Measurements from ENCODE around the gene STIP1. TPM values are rescaled to one million over a fixed set of nuclear protein-coding genes. Genes with fewer than 3 reads are reported as not detected.

STIP1 gene
- total and polyA plus RNA-seq, 2 donors (not counting 1 experiment from before 2014, with no cell fraction given): 49.8 to 78.7 TPM

DNA sequence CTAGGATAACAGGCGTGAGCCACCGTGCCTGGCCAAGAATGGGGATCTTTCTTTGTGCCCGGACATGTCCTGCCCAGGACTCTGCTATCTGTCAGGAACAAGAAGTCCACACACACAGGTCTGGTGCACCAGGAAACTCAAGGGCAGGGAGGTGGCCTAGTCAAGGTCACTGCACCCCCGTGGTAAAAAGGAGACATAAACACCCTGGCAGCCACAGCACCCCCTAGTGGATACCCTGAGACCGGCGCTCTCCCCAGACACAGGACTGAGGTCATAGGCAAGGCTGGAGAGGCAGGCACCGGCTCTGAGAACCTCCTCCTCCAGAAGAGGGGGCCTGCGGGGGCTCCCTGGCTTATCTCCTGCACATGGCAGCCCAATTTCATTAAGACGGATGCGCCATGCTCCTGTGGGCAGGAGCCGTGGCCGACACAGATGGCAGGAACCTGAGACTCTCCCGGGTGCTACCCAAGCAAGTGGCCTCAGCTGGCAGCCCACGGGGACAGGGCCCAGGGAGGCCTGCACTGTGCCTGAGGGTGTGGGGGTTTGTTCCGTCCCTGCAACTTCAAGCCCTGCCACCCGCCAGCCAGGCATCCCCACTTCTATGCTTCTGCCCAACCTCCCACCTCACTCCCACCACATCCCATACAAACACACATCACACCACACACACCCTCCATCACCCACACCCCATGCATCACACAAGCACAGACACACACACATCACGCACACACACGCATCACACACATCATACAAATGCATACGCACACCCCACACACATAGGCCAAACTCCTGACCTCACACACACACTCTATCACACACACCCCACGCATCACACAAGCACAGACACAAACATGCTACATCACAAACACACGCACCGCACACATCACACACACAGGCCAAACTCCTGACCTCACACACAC lies 39.7 kb upstream of the STIP1 start:
- Histone ChIP-seq H3K79me2 (ENCODE audit: control insufficient read depth, insufficient read depth, low read length) (no peaks in the 10 kb centered on the region), H3K9ac (ENCODE audit: low read length) (no peak overlapping the region), H3K4me1 (ENCODE audit: control insufficient read depth in 2 of 2, insufficient read depth in 2 of 2, low read length in 2 of 2) (peaks cover 10 to 18% of the 10 kb centered on the region in 2 donors), H4K20me1 (ENCODE audit: control insufficient read depth, insufficient read depth, low read length, poor library complexity, severe bottlenecking) (no peaks in the 10 kb centered on the region), H3K4me2 (replicated peaks; ENCODE audit: low read depth, low read length, poor library complexity, severe bottlenecking) (no peak overlapping the region), H2AFZ (ENCODE audit: insufficient read depth, low read depth, low read length, poor library complexity, severe bottlenecking) (no peak overlapping the region), H3K36me3 (replicated peaks in 1 of 2; ENCODE audit: control extremely low read depth in 1 of 2, control insufficient read depth in 1 of 2, extremely low read depth in 1 of 2, insufficient read depth in 2 of 2, low read length in 1 of 2) (no peaks in the 10 kb centered on the region), H3K27ac (ENCODE audit: low read length in 2 of 2) (no peak overlapping the region), H3K27me3 (replicated peaks in 1 of 4; ENCODE audit: control extremely low read depth in 1 of 4, control insufficient read depth in 3 of 4, insufficient read depth in 4 of 4, low read length in 3 of 4) (no peaks in the 10 kb centered on the region), H3K9me3 (ENCODE audit: control extremely low read depth in 1 of 3, control insufficient read depth in 2 of 3, insufficient read depth in 1 of 3, low read length in 2 of 3) (no peaks in the 10 kb centered on the region), H3K4me3 (ENCODE audit: control extremely low read depth in 1 of 5, extremely low read depth in 1 of 5, insufficient read depth in 1 of 5, low read depth in 2 of 5, low read length in 4 of 5) (no peak overlapping the region)
- no peaks in the 10 kb centered on the region for H3K27me3 Mint-ChIP-seq
- H3K27ac Mint-ChIP-seq: no peak overlapping the region
- no peak overlapping the region for H3K4me3 Mint-ChIP-seq
- H3K4me1 Mint-ChIP-seq: peaks cover 20% of the 10 kb centered on the region
- DNase-seq (peak; percentile 76), ATAC-seq (ENCODE audit: low read depth) (peak; percentile 64)
- TF ChIP-seq EZH2 (IDR thresholded peaks at IDR 0.05; ENCODE audit: borderline replicate concordance, insufficient read depth, low read depth, low read length, poor library complexity, severe bottlenecking) (no peak), CTCF (IDR thresholded peaks at IDR 0.05) (peak; percentile 75)
- 57% methylated on average over 22 of the region's 22 CpGs for WGBS (ENCODE audit: insufficient coverage)
- no peaks in the 10 kb centered on the region for H3K9me3 Mint-ChIP-seq (ENCODE audit: insufficient read depth)
- POLR2A ChIA-PET: interaction anchor here (0.6 kb wide), 1 partner anchor 489 kb away, joined by 5 read pairs; no protein-coding TSS in a partner anchor
- CTCF ChIA-PET: interaction anchor here (7.2 to 9.6 kb wide), 2 partner anchors 145 to 311 kb away, joined by 102 to 163 read pairs; partner anchors contain the start of gene MARK2
- intact Hi-C loops (cut with micrococcal nuclease): no loop called here
